Stimulated activated naive CD8-positive, alpha-beta T cell treated with anti-CD3 and anti-CD28 coated beads, Interleukin-15, Interleukin-2, amounts not matched to agents 100 ng/mL and 50 ng/mL, for 24 hours (primary cell): ENCODE data around the gene ZCCHC7.
"Not testable (repeated sequence)": the region's sequence is repeated elsewhere in the genome, so short reads cannot be mapped to it uniquely, and the experiment has no call there.

Source experiments
- H3K27ac Mint-ChIP-seq: one replicate; pipeline ENCODE4 v1.8.0; 2021; ENCODE audit warnings: mild to moderate bottlenecking, mixed read lengths
- H3K27me3 Mint-ChIP-seq: one replicate; pipeline ENCODE4 v1.8.0; 2021; ENCODE audit warnings: mixed read lengths
- H3K36me3 Mint-ChIP-seq: one replicate; pipeline ENCODE4 v1.8.0; 2021; ENCODE audit warnings: low read depth, mixed read lengths
- H3K4me1 Mint-ChIP-seq: one replicate; pipeline ENCODE4 v1.8.0; 2021; ENCODE audit warnings: low read depth, mixed read lengths
- H3K4me3 Mint-ChIP-seq: one replicate; pipeline ENCODE4 v1.8.0; 2021; ENCODE audit warnings: mild to moderate bottlenecking, mixed read lengths
- H3K9me3 Mint-ChIP-seq: one replicate; pipeline ENCODE4 v1.8.0; 2021; ENCODE audit warnings: mixed read lengths

Gene ZCCHC7

GRCh38 chr9:37385286-37385685, 264.9 kb downstream of the ZCCHC7 start:
- Mint-ChIP-seq H3K27ac (no peak overlapping the region), H3K4me3 (no peak overlapping the region), H3K27me3 (no peaks in the 10 kb centered on the region), H3K36me3 (no peaks in the 10 kb centered on the region), H3K9me3 (no peaks in the 10 kb centered on the region), H3K4me1 (peaks cover 21% of the 10 kb centered on the region)

GRCh38 chr9:37386988-37387387, 266.6 kb downstream of the ZCCHC7 start:
- Mint-ChIP-seq H3K36me3 (no peaks in the 10 kb centered on the region), H3K4me1 (peaks cover 18% of the 10 kb centered on the region), H3K4me3 (no peak overlapping the region), H3K9me3 (no peaks in the 10 kb centered on the region), H3K27ac (no peak overlapping the region), H3K27me3 (no peaks in the 10 kb centered on the region)

- Mint-ChIP-seq H3K27me3 (no peaks in the 10 kb centered on the region), H3K4me1 (peaks cover 11% of the 10 kb centered on the region), H3K36me3 (no peaks in the 10 kb centered on the region), H3K9me3 (no peaks in the 10 kb centered on the region), H3K4me3 (no peak overlapping the region), H3K27ac (no peak overlapping the region)
Measured at GRCh38 chr9:37390759-37391158, 270.4 kb downstream of the ZCCHC7 start.

GRCh38 chr9:37392272-37392671, 271.9 kb downstream of the ZCCHC7 start:
- Mint-ChIP-seq H3K9me3 (no peaks in the 10 kb centered on the region), H3K4me3 (no peak overlapping the region), H3K36me3 (no peaks in the 10 kb centered on the region), H3K27me3 (no peaks in the 10 kb centered on the region), H3K27ac (no peak overlapping the region), H3K4me1 (peaks cover 11% of the 10 kb centered on the region)

- Mint-ChIP-seq H3K36me3 (no peaks in the 10 kb centered on the region), H3K27me3 (no peaks in the 10 kb centered on the region), H3K4me1 (peaks cover 15% of the 10 kb centered on the region), H3K9me3 (no peaks in the 10 kb centered on the region), H3K4me3 (no peak overlapping the region), H3K27ac (no peak overlapping the region)
Measured at GRCh38 chr9:37395229-37395628, 274.9 kb downstream of the ZCCHC7 start.

GRCh38 chr9:37395663-37396062, 275.3 kb downstream of the ZCCHC7 start:
- Mint-ChIP-seq H3K4me3 (no peak overlapping the region), H3K9me3 (no peaks in the 10 kb centered on the region), H3K36me3 (no peaks in the 10 kb centered on the region), H3K27me3 (no peaks in the 10 kb centered on the region), H3K27ac (no peak overlapping the region), H3K4me1 (peaks cover 10% of the 10 kb centered on the region)

GRCh38 chr9:37397948-37398347, 277.6 kb downstream of the ZCCHC7 start:
- H3K27me3 Mint-ChIP-seq, H3K36me3 Mint-ChIP-seq, H3K4me3 Mint-ChIP-seq, H3K9me3 Mint-ChIP-seq: not testable (repeated sequence)
- Mint-ChIP-seq H3K27ac (peak overlapping the region; percentile 31), H3K4me1 (peaks cover 11% of the 10 kb centered on the region)

GRCh38 chr9:37398464-37399025, 278.2 kb downstream of the ZCCHC7 start:
- Mint-ChIP-seq H3K4me1 (peaks cover 16% of the 10 kb centered on the region), H3K27ac (peak overlapping the region; percentile 66), H3K36me3 (no peaks in the 10 kb centered on the region), H3K9me3 (no peaks in the 10 kb centered on the region), H3K27me3 (no peaks in the 10 kb centered on the region), H3K4me3 (no peak overlapping the region)

GRCh38 chr9:37399336-37399735, 279.0 kb downstream of the ZCCHC7 start:
- Mint-ChIP-seq H3K4me3 (no peak overlapping the region), H3K4me1 (peaks cover 16% of the 10 kb centered on the region), H3K9me3 (no peaks in the 10 kb centered on the region), H3K27me3 (no peaks in the 10 kb centered on the region), H3K27ac (peak overlapping the region; percentile 26), H3K36me3 (no peaks in the 10 kb centered on the region)

- Mint-ChIP-seq H3K4me3 (no peak overlapping the region), H3K27me3 (no peaks in the 10 kb centered on the region), H3K27ac (peak overlapping the region; percentile 14), H3K9me3 (no peaks in the 10 kb centered on the region), H3K36me3 (no peaks in the 10 kb centered on the region), H3K4me1 (peaks cover 44% of the 10 kb centered on the region)
Measured at GRCh38 chr9:37404590-37404989, 284.2 kb downstream of the ZCCHC7 start.

- Mint-ChIP-seq H3K27ac (no peak overlapping the region), H3K9me3 (no peaks in the 10 kb centered on the region), H3K27me3 (no peaks in the 10 kb centered on the region), H3K36me3 (no peaks in the 10 kb centered on the region), H3K4me1 (peaks cover 46% of the 10 kb centered on the region), H3K4me3 (no peak overlapping the region)
Measured at GRCh38 chr9:37405350-37405749, 285.0 kb downstream of the ZCCHC7 start.

- Mint-ChIP-seq H3K4me3 (no peak overlapping the region), H3K36me3 (no peaks in the 10 kb centered on the region), H3K4me1 (peaks cover 51% of the 10 kb centered on the region), H3K9me3 (no peaks in the 10 kb centered on the region), H3K27ac (no peak overlapping the region), H3K27me3 (no peaks in the 10 kb centered on the region)
Measured at GRCh38 chr9:37405764-37406380, 285.5 kb downstream of the ZCCHC7 start.

- Mint-ChIP-seq H3K9me3 (no peaks in the 10 kb centered on the region), H3K4me1 (peaks cover 61% of the 10 kb centered on the region), H3K27ac (no peak overlapping the region), H3K36me3 (no peaks in the 10 kb centered on the region), H3K4me3 (no peak overlapping the region), H3K27me3 (no peaks in the 10 kb centered on the region)
Measured at GRCh38 chr9:37406603-37407401, 286.4 kb downstream of the ZCCHC7 start.

GRCh38 chr9:37407468-37407867, 287.1 kb downstream of the ZCCHC7 start:
- Mint-ChIP-seq H3K4me1 (peaks cover 67% of the 10 kb centered on the region), H3K27ac (peak overlapping the region; percentile 69), H3K4me3 (no peak overlapping the region), H3K9me3 (no peaks in the 10 kb centered on the region), H3K36me3 (no peaks in the 10 kb centered on the region), H3K27me3 (no peaks in the 10 kb centered on the region)
